SKM-1 (cell line): Measurements from ENCODE around the gene EEIG1.

ENCODE experiments used
- DNase-seq: peaks from one replicate; lab custom pipeline; 2025; ENCODE audit not compliant: unreplicated experiment; lab: John Stamatoyannopoulos, UW

Gene EEIG1

GRCh38 chr9:128001779-128002298 lies 21.1 kb upstream of the EEIG1 start:
- DNase-seq: no peak

DNA sequence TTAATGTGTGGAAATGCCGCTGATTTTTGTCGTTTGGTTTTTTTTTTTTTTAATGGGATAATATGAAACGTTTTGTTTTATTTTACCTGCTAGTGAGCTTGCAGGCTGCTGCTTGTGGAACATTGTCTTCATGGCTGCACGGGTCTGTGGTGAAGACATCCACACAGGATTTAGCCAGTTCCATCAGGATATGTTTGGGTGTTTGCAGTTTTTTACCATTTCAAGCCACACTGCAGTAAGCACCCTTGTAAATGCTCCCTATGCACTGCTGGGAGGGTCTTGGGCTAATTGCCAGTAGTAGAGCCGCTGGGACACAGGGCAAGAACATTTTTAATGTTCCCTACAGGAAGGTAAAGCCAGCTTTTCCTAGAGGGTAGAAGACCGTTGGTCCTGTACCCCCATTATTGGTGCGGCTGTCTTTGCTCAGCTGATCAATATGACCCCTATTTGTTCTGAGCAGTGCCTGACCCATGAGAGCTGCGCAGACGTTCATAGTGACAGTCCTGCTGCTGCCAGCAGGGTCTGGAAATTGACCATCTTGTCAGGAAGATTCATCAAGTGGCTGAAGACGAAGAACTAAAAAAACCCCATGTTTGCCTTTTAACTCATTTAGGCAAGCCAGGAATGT lies 20.5 kb upstream of the EEIG1 start:
- DNase-seq: no peak

DNA sequence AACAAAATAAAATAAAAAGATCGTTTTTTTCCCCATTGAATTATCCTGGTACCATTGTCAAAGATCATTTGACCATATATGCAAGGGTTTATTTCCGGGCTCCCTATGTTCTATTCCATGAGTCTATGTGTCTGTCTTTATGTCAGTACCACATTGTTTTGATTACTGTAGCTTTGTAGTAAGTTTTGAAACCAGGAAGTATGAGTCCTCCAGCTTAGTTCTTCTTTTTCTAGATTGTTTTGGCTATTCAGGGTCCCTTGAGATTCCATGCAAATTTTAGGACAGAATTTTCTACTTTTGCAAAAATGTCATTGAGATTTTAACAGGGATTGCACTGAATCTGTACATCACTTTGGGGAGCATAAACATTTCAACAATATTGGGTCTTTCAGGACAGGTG lies 18.7 kb upstream of the EEIG1 start:
- no peak for DNase-seq

DNA sequence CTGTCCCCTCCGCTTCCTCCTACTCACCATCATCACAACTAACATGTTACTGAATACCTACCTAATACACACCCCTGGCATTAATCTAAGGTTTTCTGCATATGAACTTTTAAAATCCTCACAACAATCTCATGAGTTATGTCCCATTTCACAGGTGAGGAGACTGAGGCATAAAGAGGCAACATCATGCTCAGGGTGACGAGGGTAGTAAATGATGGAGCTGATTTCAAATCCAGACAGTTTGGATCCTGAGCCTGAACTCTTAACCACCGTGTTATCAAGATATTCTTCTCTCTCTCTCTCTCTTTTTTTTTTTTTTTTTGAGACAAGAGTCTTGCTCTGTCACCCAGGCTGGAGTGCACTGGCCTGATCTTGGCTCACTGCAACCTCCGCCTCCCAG lies 12.9 kb upstream of the EEIG1 start:
- DNase-seq: no peak

DNA sequence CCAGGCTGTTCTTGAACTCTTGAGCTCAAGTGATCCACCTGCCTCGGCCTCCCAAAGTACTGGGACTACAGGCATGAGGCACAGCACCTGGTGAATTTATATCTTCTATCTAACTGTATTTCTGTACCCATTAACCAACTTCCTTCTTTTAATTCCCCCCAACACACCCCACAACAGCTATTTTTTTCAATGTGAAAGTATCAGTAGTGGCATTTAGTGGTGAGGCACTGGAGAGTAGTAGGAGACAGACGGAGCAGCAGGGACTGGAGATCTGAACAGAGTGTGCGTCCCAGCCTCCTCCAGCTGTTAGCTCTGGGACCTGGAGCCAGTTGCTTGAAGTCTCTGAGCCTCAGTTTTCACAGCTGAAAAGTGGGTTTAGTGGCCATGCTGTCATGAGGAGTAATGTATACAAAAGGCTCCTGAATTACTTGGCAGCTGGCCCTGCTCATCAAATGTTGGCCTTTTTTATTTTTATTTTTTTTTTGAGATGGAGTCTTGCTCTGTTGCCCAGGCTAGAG lies 11.0 kb upstream of the EEIG1 start:
- DNase-seq: no peak

GRCh38 chr9:127991017-127991756 lies 10.4 kb upstream of the EEIG1 start:
- no peak for DNase-seq

DNA sequence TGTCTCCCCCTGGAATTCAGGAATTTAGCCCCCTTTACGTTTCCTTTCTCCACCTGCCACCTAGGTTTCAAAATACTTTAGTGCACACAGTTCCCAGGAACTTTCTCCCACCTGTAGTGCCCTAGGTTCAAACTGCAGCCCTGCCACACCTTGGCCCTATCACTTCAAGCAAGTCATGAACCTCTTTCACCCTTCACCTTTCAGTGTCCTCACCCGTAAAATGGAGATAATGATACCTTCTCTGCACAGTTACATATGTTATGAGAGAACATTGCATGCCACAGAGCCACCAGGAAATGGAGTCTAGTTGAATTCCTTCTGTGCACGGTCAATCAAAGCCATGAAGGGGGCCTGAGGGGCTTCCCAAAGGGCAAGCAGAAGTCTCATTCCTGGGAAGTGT lies 9.8 kb upstream of the EEIG1 start:
- no peak for DNase-seq

GRCh38 chr9:127989094-127989493 lies 8.3 kb upstream of the EEIG1 start:
- DNase-seq: no peak

GRCh38 chr9:127987103-127987614 lies 6.4 kb upstream of the EEIG1 start:
- no peak for DNase-seq

GRCh38 chr9:127985011-127985410 lies 4.2 kb upstream of the EEIG1 start:
- DNase-seq: no peak

DNA sequence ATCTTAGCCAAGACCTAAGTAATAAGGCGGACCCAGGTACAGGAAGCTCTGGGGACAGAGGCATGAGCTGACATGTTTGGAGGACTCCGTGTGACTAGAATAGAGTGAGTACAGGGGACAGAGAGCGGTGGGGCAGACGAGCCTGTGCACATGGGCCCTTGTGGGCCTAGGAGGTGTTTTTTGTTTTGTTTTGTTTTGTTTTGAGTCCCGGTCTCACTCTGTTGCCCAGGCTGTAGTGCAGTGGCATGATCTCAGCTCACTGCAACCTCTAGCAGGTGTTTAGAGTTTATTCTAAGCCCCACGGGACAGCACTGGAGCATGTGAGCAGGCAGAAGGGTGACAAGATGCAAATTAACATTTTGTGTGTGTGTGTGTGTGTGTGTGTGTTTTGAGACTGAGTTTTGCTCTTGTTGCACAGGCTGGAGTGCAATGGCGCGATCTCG lies 3.1 kb upstream of the EEIG1 start:
- DNase-seq: no peak

DNA sequence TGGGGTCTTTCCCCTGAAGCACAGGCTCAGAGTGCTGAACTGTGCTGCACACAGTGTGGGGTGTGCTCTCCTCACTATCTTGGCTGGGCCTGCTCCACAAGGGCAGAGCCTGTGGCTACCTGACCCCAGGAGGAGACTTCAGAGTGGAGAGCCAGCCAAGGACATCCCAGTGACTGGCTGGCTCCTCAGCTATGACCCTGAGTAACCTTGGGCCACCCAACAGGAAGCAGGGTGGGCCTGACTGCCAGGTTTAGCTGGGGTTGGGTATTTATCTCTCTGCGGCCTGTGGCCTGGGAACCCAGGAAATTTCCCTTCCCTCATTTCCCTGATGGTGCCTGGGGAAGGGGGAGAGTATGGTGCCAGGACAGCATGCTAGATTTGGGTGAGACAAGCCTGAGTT lies 2.1 kb upstream of the EEIG1 start:
- DNase-seq: no peak

DNA sequence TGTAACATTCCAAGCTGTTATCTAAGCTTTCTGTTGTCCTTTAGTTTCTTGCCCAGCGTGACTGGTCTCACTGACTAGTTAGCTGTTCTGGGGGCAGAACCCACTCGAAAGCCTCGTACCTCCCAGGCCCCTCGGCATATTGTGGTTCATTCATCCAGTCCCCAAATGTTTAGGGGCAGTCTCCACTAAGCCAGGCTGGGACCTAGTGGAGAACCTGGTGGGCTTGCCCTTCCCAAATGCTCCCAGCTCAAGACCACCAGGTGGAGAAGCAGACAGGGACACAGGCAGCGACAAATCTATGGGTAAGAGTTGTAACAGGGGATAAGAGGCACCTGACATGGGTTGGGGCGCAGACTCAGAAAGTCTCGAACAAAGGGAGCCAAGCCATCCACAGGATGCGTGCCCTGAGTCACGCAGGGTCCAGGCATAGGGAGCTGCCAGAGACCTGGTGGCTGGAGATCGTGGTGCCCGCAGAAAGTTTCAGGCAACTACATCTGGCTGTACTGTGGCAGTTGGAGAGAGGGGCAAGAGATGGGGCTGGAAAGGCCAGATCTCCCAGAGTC lies 851 bp upstream of the EEIG1 start:
- DNase-seq: no peak

DNA sequence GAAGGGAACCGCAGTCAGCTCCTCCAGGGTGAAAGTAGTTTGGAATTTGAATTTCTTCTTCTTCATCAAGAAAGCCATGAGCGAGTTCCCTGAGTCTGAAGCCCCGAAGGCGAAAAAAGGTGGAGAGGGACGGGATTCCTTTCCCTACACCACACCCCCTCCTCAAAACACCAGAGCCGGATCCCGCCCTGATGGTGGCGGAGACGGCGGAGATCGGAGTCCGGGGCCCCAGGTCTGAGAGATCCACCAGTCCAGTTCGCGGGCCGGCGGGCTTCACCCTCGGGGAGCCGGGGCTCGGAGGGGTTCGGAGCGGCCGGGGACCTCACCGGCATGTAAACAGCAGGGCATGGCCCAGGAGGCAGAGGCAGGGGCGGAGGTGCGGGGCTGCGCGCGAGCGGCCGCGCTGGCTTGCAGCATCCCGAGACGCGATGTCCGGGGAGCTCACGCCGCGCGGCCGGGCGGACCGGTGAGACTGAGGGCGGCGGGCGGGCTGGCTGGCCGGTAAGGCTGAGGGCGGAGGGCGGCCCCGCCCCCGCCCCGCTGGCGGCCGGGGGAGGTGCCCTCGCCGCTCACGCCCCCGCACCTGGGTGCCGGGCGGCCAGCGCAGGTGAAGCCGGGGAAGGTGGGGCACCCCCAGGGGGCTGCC lies 606 bp downstream of the EEIG1 start:
- no peak for DNase-seq

DNA sequence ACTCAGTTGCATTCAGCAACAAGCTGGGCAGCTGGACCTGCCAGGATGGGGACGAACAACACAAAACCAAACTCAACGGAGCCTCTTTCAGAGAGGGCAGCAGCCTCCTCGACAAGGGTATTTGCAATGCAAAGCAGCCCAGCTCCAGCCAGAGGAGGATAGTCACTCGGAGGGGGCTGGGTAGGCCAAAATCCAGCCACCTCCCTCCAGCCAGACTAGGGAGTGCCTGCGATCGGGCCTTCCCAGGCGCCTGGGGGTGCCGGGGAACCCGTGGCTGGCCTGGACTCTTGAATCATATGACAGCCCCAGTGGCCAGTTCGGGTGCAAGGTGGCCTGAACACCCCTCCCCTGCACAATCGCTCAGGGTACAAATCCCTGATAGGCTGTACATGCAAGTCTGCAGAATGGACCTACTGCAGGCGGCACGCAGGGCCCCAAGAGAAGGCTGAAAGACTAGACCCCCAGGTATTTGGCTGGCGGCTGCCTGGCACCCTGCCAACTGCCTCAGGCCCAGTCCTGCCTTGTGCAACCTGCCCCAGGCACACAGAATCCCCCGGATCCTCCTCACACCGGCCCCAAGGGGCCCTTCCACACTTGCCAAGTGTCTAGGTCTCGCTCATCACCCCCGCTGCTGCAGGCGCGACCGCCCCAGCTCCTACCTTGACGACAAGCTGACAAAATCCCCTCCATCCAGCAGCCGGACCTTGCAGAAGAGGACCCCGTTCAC lies 1.3 kb downstream of the EEIG1 start:
- DNase-seq: no peak

GRCh38 chr9:127979015-127979332 lies 1.8 kb downstream of the EEIG1 start:
- DNase-seq: no peak

- no peak for DNase-seq
These were observed 2.7 kb downstream of the EEIG1 start for GRCh38 chr9:127977884-127978647.

DNA sequence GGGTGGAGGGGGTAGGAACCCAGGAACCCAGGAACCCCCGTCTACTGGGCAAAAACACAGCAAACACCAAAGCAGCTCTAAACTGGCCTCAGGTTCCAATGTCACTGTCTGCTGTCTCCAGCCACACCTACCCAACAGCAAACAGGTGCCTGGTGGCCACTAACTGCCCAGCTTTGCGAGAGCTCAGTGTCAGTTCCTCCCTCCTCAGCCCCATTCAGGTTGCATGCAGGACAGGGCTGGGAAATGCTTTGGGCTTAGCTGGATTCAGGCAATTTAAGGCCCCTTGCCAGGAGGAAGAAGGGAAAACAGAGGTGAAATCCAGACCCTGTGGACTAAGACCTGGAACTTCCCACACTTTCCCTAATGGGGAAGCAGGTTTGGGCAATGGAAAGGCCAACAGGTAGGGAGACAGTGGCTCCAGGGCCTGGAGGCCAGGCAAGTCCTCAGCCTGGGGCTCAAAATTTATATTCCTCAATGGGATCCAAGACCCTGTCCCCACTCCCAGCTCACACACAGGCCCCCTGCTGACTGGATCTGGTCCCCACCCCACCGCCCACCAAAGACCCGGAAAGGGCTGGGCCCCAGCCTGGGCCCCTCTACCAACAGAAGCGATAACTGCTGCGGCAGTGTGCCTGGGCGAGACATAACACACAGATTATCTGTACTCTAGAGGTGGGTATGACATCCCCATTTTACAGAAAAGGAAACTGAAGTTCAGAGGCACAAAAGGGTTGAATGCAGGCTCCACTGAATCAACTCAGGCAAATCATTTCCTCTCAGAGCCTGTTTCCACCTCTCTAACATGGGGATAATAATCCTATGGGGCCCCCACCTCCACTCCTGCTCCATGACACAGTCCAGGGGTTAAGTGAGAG lies 3.5 kb downstream of the EEIG1 start:
- no peak for DNase-seq

DNA sequence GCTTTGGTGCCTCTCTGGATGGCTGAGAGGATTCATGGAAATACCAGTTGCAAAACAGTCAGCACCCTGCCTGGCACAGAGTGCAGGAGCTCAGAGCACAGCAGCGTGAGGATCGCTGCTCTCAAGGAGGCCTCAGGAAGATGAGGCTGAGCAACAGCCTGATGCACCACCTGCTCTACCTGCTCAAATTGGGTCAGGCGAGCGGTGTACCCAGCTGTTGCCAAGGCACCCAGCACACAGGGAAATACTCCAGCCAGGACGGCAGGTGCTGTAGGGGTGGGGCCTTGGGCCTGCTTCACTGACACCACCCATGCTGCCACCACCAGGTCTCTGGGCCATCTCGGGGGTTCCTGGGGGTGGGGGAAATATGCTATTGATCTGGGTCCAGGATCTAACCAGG lies 4.3 kb downstream of the EEIG1 start:
- no peak for DNase-seq
